A549 (cell line): ENCODE measurements around the gene EAF1. TPM values are rescaled to one million over a fixed set of nuclear protein-coding genes. Genes with fewer than 3 reads are reported as not detected.
"Not testable (repeated sequence)": the region's sequence is repeated elsewhere in the genome, so short reads cannot be mapped to it uniquely, and the experiment has no call there.

Experiments used
- ATAC-seq, 2 experiments: fragments of 200-7000 bp in 1 of 2; fragments of >200 bp in 1 of 2; cut with Nextera tagmentation in 1 of 2; cut with Tn5 transposase in 1 of 2; 3 replicates each; pipeline versions ENCODE4 v1.8.0 to v1.9.1; 2018 to 2020; ENCODE audit warnings: mild to moderate bottlenecking in 1 of 2, moderate library complexity in 1 of 2
- CTCF ChIA-PET: fragments of 300-600 bp; sonication (Branson Sonifier 250); formaldehyde crosslinking; extraction: SDS; loops from one replicate; lab custom pipeline; 2021; ENCODE audit warnings: antibody characterized with exemption, inconsistent platforms; lab: Yijun Ruan, JAX
- POLR2A ChIA-PET: fragments of 350-600 bp; formaldehyde crosslinking; extraction: SDS; loops from one replicate; lab custom pipeline; 2021; ENCODE audit warnings: antibody characterized with exemption, inconsistent platforms; lab: Yijun Ruan, JAX
- DNase-seq, 2 experiments: peaks; one replicate each; pipeline versions ENCODE4 v3.0.0 to v3.0.0-alpha.2; 2011 to 2016; ENCODE audit warnings: low read depth in 1 of 2, low spot score in 1 of 2
- FAIRE-seq: peaks from 2 replicates; lab custom pipeline; 2011; peaks lifted over from hg19 to GRCh38; lab: Jason Lieb, UNC
- H3K27ac ChIP-seq, 2 experiments: fragments of >200 bp; sonication (Bioruptor Twin); formaldehyde crosslinking; 3 replicates each; pipeline ENCODE4 v1.5.1; 2016 to 2017
- H3K4me1 ChIP-seq: fragments of >200 bp; sonication (Bioruptor Twin); formaldehyde crosslinking; 3 replicates; pipeline ENCODE4 v1.6.1; 2016
- H3K4me2 ChIP-seq: fragments of >200 bp; sonication (Bioruptor Twin); formaldehyde crosslinking; 3 replicates; pipeline ENCODE4 v1.6.1; 2016
- H3K4me3 ChIP-seq: fragments of >200 bp; sonication (Bioruptor Twin); formaldehyde crosslinking; 3 replicates; pipeline ENCODE4 v1.5.1; 2016
- H3K9me3 ChIP-seq: fragments of >200 bp; sonication (Bioruptor Twin); formaldehyde crosslinking; 3 replicates; pipeline ENCODE4 v1.6.1; 2016
- ATOH8 ChIP-seq: fragments of 250-450 bp; sonication (Bioruptor Pico); IDR thresholded peaks from 2 replicates; pipeline ENCODE4 v1.5.0; 2020; ENCODE audit warnings: low read depth, mild to moderate bottlenecking, moderate library complexity
- CBX2 ChIP-seq: fragments of 200-600 bp; sonication (generic); IDR thresholded peaks from 2 replicates; pipeline ENCODE4 v1.6.1; 2016; ENCODE audit warnings: low read depth, mild to moderate bottlenecking, borderline replicate concordance
- EHF ChIP-seq: fragments of 250-450 bp; sonication (Bioruptor Pico); IDR thresholded peaks from 2 replicates; pipeline ENCODE4 v1.5.0; 2020; ENCODE audit warnings: mild to moderate bottlenecking
- EP300 ChIP-seq, 2 experiments: fragments of >200 bp; sonication (Bioruptor Twin); formaldehyde crosslinking; IDR thresholded peaks; 2 replicates in 1 of 2; 3 replicates in 1 of 2; pipeline ENCODE4 v1.6.1; 2016 to 2017
- GATA3 ChIP-seq: IDR thresholded peaks from 2 replicates; pipeline ENCODE4 v1.6.1; 2012; ENCODE audit warnings: borderline replicate concordance
- HDAC2 ChIP-seq: fragments of 200-600 bp; sonication (generic); IDR thresholded peaks from 2 replicates; pipeline ENCODE4 v1.6.1; 2016
- JUN ChIP-seq, 2 experiments: fragments of >200 bp; sonication (Bioruptor Twin); formaldehyde crosslinking; IDR thresholded peaks; 2 replicates in 1 of 2; 3 replicates in 1 of 2; pipeline ENCODE4 v1.6.1; 2016 to 2017
- MYC ChIP-seq: IDR thresholded peaks from 2 replicates; pipeline ENCODE4 v1.6.1; 2012; ENCODE audit warnings: mild to moderate bottlenecking, inconsistent platforms, low read length, improper control_type of control experiment, borderline replicate concordance
- PHF8 ChIP-seq: fragments of 200-600 bp; sonication (generic); IDR thresholded peaks from 2 replicates; pipeline ENCODE4 v1.6.1; 2016; ENCODE audit warnings: low read depth, mild to moderate bottlenecking, antibody characterized with exemption, moderate library complexity, borderline replicate concordance
- RCOR1 ChIP-seq: fragments of 150-350 bp; IDR thresholded peaks from 2 replicates; pipeline ENCODE4 v1.6.1; 2014; ENCODE audit warnings: antibody characterized with exemption, low read length, low read depth
- REST ChIP-seq: fragments of 200-600 bp; sonication (generic); IDR thresholded peaks from 2 replicates; pipeline ENCODE4 v1.6.1; 2016; ENCODE audit warnings: antibody characterized with exemption, mild to moderate bottlenecking, moderate library complexity
- TP53 ChIP-seq: fragments of 250-450 bp; sonication (Bioruptor Pico); IDR thresholded peaks from 2 replicates; pipeline ENCODE4 v1.5.0; 2021; ENCODE audit warnings: mild to moderate bottlenecking, moderate library complexity
- USF2 ChIP-seq: fragments of 450-650 bp; IDR thresholded peaks from 2 replicates; pipeline ENCODE4 v1.6.1; 2014; ENCODE audit warnings: antibody characterized with exemption
- ZSCAN20 ChIP-seq: fragments of 250-450 bp; sonication (Bioruptor Pico); IDR thresholded peaks from 2 replicates; pipeline ENCODE4 v1.8.0; 2022; ENCODE audit warnings: mild to moderate bottlenecking, moderate library complexity
- WGBS: methylation state at CpG from one replicate; pipeline ENCODE4 v1.1.6; 2017; ENCODE audit errors: missing lambda C conversion rate; 5-methylcytosine and 5-hydroxymethylcytosine counted together
- polyA plus RNA-seq, 4 experiments: library from polyadenylated mRNA; depleted of rRNA in 3 of 4; stranded (reverse); fragments of >200 nt; fragmentation: RNase III in 1 of 4; extraction: RNeasy Plus Mini Kit Qiagen cat#74134 plus additional on column Dnase treatment in 1 of 4; gene quantifications; 2 replicates in 3 of 4; 3 replicates in 1 of 4; pipeline ENCODE4 v1.2.3, GENCODE V29; 2011 to 2017
- TF ChIP-seq, protein P1 (sequence below): fragments of 250-450 bp; sonication (Bioruptor Pico); IDR thresholded peaks from 2 replicates; pipeline ENCODE4 v1.5.0; 2021; ENCODE audit warnings: mild to moderate bottlenecking, moderate library complexity, borderline replicate concordance
- TF ChIP-seq, protein P2 (sequence below): fragments of 150-350 bp; IDR thresholded peaks from 2 replicates; pipeline ENCODE4 v1.6.1; 2014; ENCODE audit warnings: low read depth, mild to moderate bottlenecking, low read length

Gene EAF1
- polyA plus RNA-seq, 2 of the 4 experiments (the other 2 are of a cell fraction): 13.9 to 20.7 TPM

- WGBS: 43% methylated on average over 3 of the region's 3 CpGs
- ATAC-seq (no peak), DNase-seq (no peak), FAIRE-seq (no peak)
- peaks cover 11% of the 10 kb centered on the region; the same call in 1 of the 3 replicates for H3K9me3 ChIP-seq
- H3K27ac ChIP-seq: no peak overlapping the region
- H3K4me3 ChIP-seq: no peak overlapping the region
- H3K4me1 ChIP-seq: no peaks in the 10 kb centered on the region
- TF ChIP-seq ZSCAN20 (CRISPR knock-in tag): no peak
- no peak for TF ChIP-seq TP53 (CRISPR knock-in tag)
- TF ChIP-seq HDAC2: no peak
- no peak for TF ChIP-seq EHF (CRISPR knock-in tag)
- no peak for TF ChIP-seq GATA3
- TF ChIP-seq, protein P1, sequence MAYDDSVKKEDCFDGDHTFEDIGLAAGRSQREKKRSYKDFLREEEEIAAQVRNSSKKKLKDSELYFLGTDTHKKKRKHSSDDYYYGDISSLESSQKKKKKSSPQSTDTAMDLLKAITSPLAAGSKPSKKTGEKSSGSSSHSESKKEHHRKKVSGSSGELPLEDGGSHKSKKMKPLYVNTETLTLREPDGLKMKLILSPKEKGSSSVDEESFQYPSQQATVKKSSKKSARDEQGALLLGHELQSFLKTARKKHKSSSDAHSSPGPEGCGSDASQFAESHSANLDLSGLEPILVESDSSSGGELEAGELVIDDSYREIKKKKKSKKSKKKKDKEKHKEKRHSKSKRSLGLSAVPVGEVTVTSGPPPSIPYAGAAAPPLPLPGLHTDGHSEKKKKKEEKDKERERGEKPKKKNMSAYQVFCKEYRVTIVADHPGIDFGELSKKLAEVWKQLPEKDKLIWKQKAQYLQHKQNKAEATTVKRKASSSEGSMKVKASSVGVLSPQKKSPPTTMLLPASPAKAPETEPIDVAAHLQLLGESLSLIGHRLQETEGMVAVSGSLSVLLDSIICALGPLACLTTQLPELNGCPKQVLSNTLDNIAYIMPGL (CRISPR knock-in tag): no peak
- no peak for TF ChIP-seq EP300 (IDR thresholded peaks at IDR 0.05)
- TF ChIP-seq, protein P2, sequence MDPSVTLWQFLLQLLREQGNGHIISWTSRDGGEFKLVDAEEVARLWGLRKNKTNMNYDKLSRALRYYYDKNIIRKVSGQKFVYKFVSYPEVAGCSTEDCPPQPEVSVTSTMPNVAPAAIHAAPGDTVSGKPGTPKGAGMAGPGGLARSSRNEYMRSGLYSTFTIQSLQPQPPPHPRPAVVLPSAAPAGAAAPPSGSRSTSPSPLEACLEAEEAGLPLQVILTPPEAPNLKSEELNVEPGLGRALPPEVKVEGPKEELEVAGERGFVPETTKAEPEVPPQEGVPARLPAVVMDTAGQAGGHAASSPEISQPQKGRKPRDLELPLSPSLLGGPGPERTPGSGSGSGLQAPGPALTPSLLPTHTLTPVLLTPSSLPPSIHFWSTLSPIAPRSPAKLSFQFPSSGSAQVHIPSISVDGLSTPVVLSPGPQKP: no peak
- no peak for TF ChIP-seq CBX2
- no peak overlapping the region for H3K4me2 ChIP-seq
- ChIA-PET CTCF (interaction anchor here (7.2 kb wide), 1 partner anchor 115 kb away, joined by 145 read pairs; no protein-coding TSS in a partner anchor), POLR2A (no interaction called here)
These were observed 44.9 kb upstream of the EAF1 start for GRCh38 chr3:15382405-15382923.

DNA sequence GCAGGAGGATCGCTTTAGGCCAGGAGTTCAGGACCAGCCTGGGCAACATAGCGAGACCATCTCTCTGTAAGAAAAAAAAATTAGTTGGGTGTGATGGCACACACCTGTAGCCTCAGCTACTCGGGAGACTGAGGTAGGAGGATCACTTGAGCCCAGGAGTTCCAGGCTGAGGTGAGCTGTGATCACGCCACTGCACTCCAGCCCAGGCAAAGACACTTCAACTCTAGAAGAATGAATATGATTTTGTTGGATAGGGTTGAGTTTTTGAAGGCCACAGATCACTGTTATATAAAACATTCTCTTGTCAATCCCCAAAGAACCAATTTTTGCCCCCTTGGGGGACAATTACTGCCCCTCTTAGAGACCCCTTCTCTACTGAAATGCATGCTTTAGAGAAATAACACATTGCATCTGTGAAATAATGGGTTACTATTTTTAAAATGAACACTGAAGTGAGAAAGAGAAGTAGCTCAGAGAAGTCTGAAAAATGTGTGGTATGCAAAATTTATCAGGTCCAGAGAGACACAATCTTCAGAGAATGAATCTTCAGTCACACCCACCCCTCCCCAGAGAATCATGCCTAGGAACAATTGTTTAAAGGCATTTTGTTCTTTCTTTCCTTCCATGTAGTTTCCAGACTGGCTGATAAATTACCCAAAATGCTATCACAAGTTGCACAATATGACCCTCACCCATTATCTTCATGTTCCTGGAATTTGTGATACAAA lies 42.7 kb upstream of the EAF1 start:
- WGBS: 77% methylated on average over 4 of the region's 4 CpGs
- ChIA-PET CTCF (interaction anchor here (1.2 to 2.1 kb wide), 2 partner anchors 21 to 117 kb away, joined by 7 to 17 read pairs; no protein-coding TSS in a partner anchor), POLR2A (no interaction called here)
- Histone ChIP-seq H3K9me3 (peaks cover 11% of the 10 kb centered on the region; the same call in 1 of the 3 replicates), H3K4me2 (no peak overlapping the region), H3K4me1 (no peaks in the 10 kb centered on the region), H3K4me3 (no peak overlapping the region)
- DNase-seq: no peak
- no peak for TF ChIP-seq ATOH8 (CRISPR knock-in tag)
- TF ChIP-seq MYC: no peak
- TF ChIP-seq PHF8: no peak
- no peak for TF ChIP-seq USF2
- no peak for TF ChIP-seq RCOR1
- TF ChIP-seq, protein P1 (CRISPR knock-in tag): no peak
- no peak for TF ChIP-seq REST
- TF ChIP-seq GATA3: no peak
- no peak for TF ChIP-seq JUN (IDR thresholded peaks at IDR 0.05)
- TF ChIP-seq, all 56 proteins: peak for 0
- ATAC-seq (no peak), FAIRE-seq (no peak)
- H3K27ac ChIP-seq: no peak overlapping the region

GRCh38 chr3:15385238-15385695 lies 42.1 kb upstream of the EAF1 start:
- H3K4me3 ChIP-seq, H3K27ac ChIP-seq, DNase-seq, FAIRE-seq, POLR2A ChIA-PET, ATAC-seq, H3K4me1 ChIP-seq, H3K4me2 ChIP-seq: not testable (repeated sequence)
- CTCF ChIA-PET: interaction anchor here (0.6 to 1.0 kb wide), 2 partner anchors 8 to 118 kb away, joined by 3 read pairs; no protein-coding TSS in a partner anchor
- WGBS: 77% methylated on average over 10 of the region's 10 CpGs
- H3K9me3 ChIP-seq: peaks cover 11% of the 10 kb centered on the region; the same call in 1 of the 3 replicates
